Activated CD4-positive, alpha-beta T cell treated with anti-CD3 and anti-CD28 coated beads for 36 hours (primary cell): ENCODE results near the gene CIDEB. TPM values are rescaled to one million over a fixed set of nuclear protein-coding genes. Genes with fewer than 3 reads are reported as not detected.

Experiments
- ATAC-seq: fragments of 200-7000 bp; cut with Tn5 transposase; one replicate; pipeline ENCODE4 v1.10.0; 2021; ENCODE audit warnings: mild to moderate bottlenecking, moderate library complexity
- CTCF ChIA-PET: fragments of 350-600 bp; sonication (Branson Sonifier 250); formaldehyde crosslinking; loops from one replicate; lab custom pipeline; 2021; ENCODE audit warnings: antibody characterized with exemption; lab: Charles Lee
- POLR2A ChIA-PET: fragments of 350-600 bp; sonication (Branson Sonifier 250); formaldehyde crosslinking; loops from one replicate; lab custom pipeline; 2021; ENCODE audit warnings: antibody characterized with exemption, inconsistent platforms; lab: Charles Lee
- DNase-seq: peaks from one replicate; pipeline ENCODE4 v3.0.0-alpha.2; 2020
- H3K27ac Mint-ChIP-seq: one replicate; pipeline ENCODE4 v1.8.0; 2021; ENCODE audit warnings: mixed read lengths
- H3K27me3 Mint-ChIP-seq: one replicate; pipeline ENCODE4 v1.8.0; 2021; ENCODE audit warnings: mixed read lengths
- H3K36me3 Mint-ChIP-seq: one replicate; pipeline ENCODE4 v1.8.0; 2021; ENCODE audit warnings: low read depth, mixed read lengths
- H3K4me1 Mint-ChIP-seq: one replicate; pipeline ENCODE4 v1.8.0; 2021; ENCODE audit warnings: mixed read lengths
- H3K4me3 Mint-ChIP-seq: one replicate; pipeline ENCODE4 v1.8.0; 2021; ENCODE audit warnings: mild to moderate bottlenecking, moderate library complexity, mixed read lengths
- H3K9me3 Mint-ChIP-seq: one replicate; pipeline ENCODE4 v1.8.0; 2021; ENCODE audit warnings: low read depth, mixed read lengths
- intact Hi-C, 2 experiments: fragments of 100-400 bp; cut with DNase I in 1 of 2; cut with micrococcal nuclease in 1 of 2; formaldehyde crosslinking; loops; one replicate each; pipeline versions ENCODE4 v1.14.2 to v1.15.1; 2022 to 2024; cut with DNase I, micrococcal nuclease
- total RNA-seq, 2 experiments: library from RNA; stranded (reverse); gene quantifications; one replicate each; pipeline ENCODE4 v1.2.3, GENCODE V29; 2021

Gene CIDEB
- total RNA-seq, 2 experiments from 2014 or later: 11.1 to 14.0 TPM

DNA sequence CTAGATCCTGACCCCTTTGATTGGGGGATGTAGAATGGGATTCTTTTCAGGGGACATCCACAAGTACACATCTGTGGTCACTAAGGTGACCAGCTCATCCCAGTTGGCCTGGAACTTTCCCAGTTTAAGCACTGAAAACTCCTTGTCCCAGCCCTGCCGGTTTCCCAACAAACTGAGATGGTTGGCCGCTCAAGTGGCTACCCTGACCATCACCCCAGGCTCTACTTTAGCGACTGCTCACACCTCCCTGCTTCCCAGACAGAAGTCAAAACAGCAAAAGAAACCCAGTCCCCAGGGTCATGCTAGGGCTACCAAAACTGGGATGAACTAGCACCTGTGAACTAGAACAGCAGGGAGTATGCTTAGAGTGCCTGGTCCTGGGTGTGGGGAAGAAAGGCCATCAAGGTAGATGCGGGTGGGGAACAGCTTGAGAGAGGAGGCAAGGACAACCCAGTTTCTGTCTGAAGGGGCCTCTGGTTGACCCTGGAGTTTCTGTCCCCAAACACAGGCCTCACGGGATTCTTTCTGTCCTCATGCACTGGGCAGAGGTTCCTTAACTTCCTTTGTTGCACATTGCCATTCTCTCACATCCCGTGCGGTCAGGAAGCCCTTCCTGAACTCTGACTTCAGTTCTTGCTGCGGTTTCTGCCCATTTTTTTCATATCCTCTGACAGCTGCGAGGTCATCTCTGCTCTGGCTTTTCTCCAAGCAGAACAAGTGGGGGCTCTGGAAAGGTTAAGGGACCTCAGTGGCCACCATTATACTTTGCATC, 5.1 kb upstream of the CIDEB start:
- Mint-ChIP-seq H3K27ac (peak overlapping the region; percentile 15), H3K9me3 (no peaks in the 10 kb centered on the region), H3K27me3 (no peaks in the 10 kb centered on the region), H3K36me3 (peaks cover 19% of the 10 kb centered on the region), H3K4me1 (peaks cover 70% of the 10 kb centered on the region), H3K4me3 (peak overlapping the region; percentile 1)
- peak; percentile 47 for DNase-seq
- intact Hi-C loops: no loop called here
- ATAC-seq: no peak
- CTCF ChIA-PET: interaction anchor here (1.1 to 16.5 kb wide), 10 partner anchors 15 to 128 kb away, joined by 3 to 430 read pairs (median 8); partner anchors contain the start of genes CHMP4A, DHRS1, GMPR2 and MDP1
- POLR2A ChIA-PET: no interaction called here

- Mint-ChIP-seq H3K4me1 (peaks cover 65% of the 10 kb centered on the region), H3K36me3 (peaks cover 25% of the 10 kb centered on the region), H3K27ac (peak overlapping the region; percentile 77), H3K4me3 (peak overlapping the region; percentile 70), H3K27me3 (no peaks in the 10 kb centered on the region), H3K9me3 (no peaks in the 10 kb centered on the region)
- intact Hi-C loops: loop anchor here (1.0 to 2.0 kb wide), 3 partner anchors 15 to 119 kb away; no protein-coding TSS in a partner anchor
- POLR2A ChIA-PET: interaction anchor here (1.4 kb wide), 1 partner anchor 41 kb away, joined by 3 read pairs; the partner anchor contains the start of gene RABGGTA
- ATAC-seq (no peak), DNase-seq (no peak)
- CTCF ChIA-PET: interaction anchor here (1.4 to 16.5 kb wide), 5 partner anchors 14 to 120 kb away, joined by 8 to 430 read pairs (median 44); partner anchors contain the start of genes CHMP4A, DHRS1, GMPR2 and MDP1
Measured at GRCh38 chr14:24311837-24312615, 4.2 kb upstream of the CIDEB start.

- peak; percentile 83 for ATAC-seq
- Mint-ChIP-seq H3K9me3 (no peaks in the 10 kb centered on the region), H3K4me3 (peak within 1 kb of the TSS; percentile 70), H3K27ac (peak within 1 kb of the TSS; percentile 77), H3K4me1 (peaks cover 61% of the 10 kb centered on the region), H3K27me3 (no peaks in the 10 kb centered on the region), H3K36me3 (peaks cover 32% of the 10 kb centered on the region)
- intact Hi-C loops: loop anchor here (1.0 to 2.0 kb wide), 3 partner anchors 14 to 120 kb away; no protein-coding TSS in a partner anchor
- CTCF ChIA-PET: interaction anchor here (0.6 to 16.5 kb wide), 16 partner anchors 9 to 202 kb away, joined by 3 to 430 read pairs (median 6); partner anchors contain the start of genes CHMP4A, DHRS1, GMPR2 and MDP1
- POLR2A ChIA-PET: interaction anchor here (0.6 to 1.4 kb wide), 4 partner anchors 11 to 102 kb away, joined by 3 to 6 read pairs (median 4); partner anchors contain the start of genes DHRS1, NOP9 and RABGGTA
- DNase-seq: peak; percentile 81
Measured at GRCh38 chr14:24310646-24311604, 3.1 kb upstream of the CIDEB start, which contains the start of gene LTB4R. Gene LTB4R, plus strand, starts transcription at chr14:24311502. Its CDS starts 4,150 bp downstream, at chr14:24315652.

- no peaks in the 10 kb centered on the region for H3K27me3 Mint-ChIP-seq
- peak overlapping the region; percentile 70 for H3K4me3 Mint-ChIP-seq
- peaks cover 36% of the 10 kb centered on the region for H3K36me3 Mint-ChIP-seq
- H3K4me1 Mint-ChIP-seq: peaks cover 61% of the 10 kb centered on the region
- no peaks in the 10 kb centered on the region for H3K9me3 Mint-ChIP-seq
- intact Hi-C loops: loop anchor here in 1 of 2 experiments (2.0 kb wide), 1 partner anchor 13 kb away; no protein-coding TSS in a partner anchor
- ATAC-seq: no peak
- DNase-seq: no peak
- H3K27ac Mint-ChIP-seq: peak overlapping the region; percentile 30
- POLR2A ChIA-PET: interaction anchor here (0.6 to 1.3 kb wide), 4 partner anchors 10 to 101 kb away, joined by 3 to 6 read pairs (median 4); partner anchors contain the start of genes CHMP4A, DHRS1 and NOP9
- CTCF ChIA-PET: interaction anchor here (0.6 to 16.5 kb wide), 18 partner anchors 10 to 202 kb away, joined by 3 to 430 read pairs (median 4); partner anchors contain the start of genes CHMP4A, DHRS1, GMPR2 and MDP1
Measured at GRCh38 chr14:24310265-24310645, 2.5 kb upstream of the CIDEB start.

DNA sequence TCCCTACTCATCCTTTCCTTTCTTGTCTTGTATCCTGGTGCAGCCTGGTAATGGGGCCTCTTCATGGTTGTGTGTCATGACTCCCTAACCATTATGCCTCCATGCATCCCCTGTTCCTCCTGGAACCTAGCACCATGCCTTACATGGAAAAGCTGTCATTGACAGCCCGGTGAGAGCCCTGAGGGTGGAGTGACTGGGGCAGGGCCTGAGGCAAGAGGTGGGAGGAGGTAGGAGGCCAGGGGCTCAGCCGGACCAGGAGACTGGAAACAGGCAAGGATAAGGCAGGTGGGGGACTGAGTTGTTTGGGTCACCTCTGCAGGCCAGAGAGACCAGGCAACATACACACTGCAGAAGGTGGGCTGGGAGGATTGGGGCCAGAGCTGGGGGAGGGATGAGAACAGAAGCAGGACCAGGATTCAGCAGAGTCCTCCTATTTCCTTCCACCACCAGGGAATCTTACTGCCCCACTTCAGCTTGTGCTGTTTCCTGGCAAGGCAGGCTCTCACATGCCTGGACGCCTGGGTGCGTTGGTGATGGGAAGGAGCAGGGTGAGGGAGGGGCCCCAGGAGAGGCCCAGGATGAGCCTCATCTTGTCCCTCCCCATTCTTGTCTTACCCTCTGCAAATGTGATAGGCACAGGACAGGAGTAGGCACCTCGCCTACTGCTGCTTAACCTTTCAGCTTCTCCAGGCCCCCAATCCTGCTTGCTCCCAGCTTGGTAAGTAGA, 1.9 kb upstream of the CIDEB start, which contains the start of gene LTB4R2:
Gene LTB4R2 (plus strand): TSS at position 603 of the 727 bp plus-strand sequence. CDS start 525 bp downstream, outside the sequence.
- peak within 1 kb of the TSS; percentile 70 for H3K4me3 Mint-ChIP-seq
- POLR2A ChIA-PET: interaction anchor here (0.8 to 1.3 kb wide), 3 partner anchors 10 to 96 kb away, joined by 3 to 5 read pairs (median 4); partner anchors contain the start of genes CHMP4A, DHRS1 and NOP9

DNA sequence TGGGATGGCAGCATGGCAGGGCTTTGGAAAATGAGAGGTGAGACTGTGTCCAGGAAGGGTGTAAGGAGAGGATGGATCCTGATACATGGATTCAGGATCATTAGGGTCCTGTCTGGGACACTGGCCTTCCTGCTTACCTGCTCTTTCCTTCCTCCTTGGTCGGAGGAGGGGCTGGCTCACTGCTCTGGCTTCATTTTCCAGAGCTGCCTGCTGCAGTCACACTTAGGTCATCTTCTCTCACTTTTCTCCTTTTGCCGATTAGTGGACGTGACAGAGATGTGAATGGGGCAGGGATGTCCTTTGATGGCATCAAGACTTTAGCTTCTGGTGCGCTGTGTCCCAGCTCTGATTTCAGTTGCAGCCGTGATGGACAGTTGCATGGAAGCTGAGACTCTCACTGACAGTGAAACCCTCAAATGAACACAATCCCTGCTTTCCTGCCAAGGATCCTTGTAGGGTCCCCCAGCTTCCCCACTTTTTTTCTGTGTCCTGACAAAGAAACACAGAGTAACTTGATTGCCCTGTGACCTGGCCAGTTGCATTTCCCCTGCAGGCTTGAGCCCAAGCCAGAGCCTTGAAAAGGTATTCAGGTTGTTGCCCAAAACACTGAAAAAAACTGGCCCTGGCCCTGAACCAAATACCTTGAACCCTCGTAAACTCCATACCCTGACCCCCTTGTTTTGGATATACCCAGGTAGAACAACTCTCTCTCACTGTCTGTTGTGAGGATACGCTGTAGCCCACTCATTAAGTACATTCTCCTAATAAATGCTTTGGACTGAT, 756 bp upstream of the CIDEB start:
- H3K4me1 Mint-ChIP-seq: peaks cover 45% of the 10 kb centered on the region
- no peak overlapping the region for H3K27ac Mint-ChIP-seq
- H3K36me3 Mint-ChIP-seq: peaks cover 53% of the 10 kb centered on the region

More for the DNA sequence above, 1.9 kb upstream of the CIDEB start, which contains the start of gene LTB4R2:
- ATAC-seq: no peak
- intact Hi-C loops: loop anchor here in 1 of 2 experiments (2.0 kb wide), 1 partner anchor 13 kb away; no protein-coding TSS in a partner anchor
- peaks cover 57% of the 10 kb centered on the region for H3K4me1 Mint-ChIP-seq
- H3K9me3 Mint-ChIP-seq: no peaks in the 10 kb centered on the region
- H3K27ac Mint-ChIP-seq: peak within 1 kb of the TSS; percentile 30
- no peak for DNase-seq
- no peaks in the 10 kb centered on the region for H3K27me3 Mint-ChIP-seq
- CTCF ChIA-PET: interaction anchor here (0.6 to 16.5 kb wide), 22 partner anchors 10 to 201 kb away, joined by 3 to 430 read pairs (median 4); partner anchors contain the start of genes CHMP4A, DHRS1, GMPR2 and MDP1
- peaks cover 42% of the 10 kb centered on the region for H3K36me3 Mint-ChIP-seq

DNA sequence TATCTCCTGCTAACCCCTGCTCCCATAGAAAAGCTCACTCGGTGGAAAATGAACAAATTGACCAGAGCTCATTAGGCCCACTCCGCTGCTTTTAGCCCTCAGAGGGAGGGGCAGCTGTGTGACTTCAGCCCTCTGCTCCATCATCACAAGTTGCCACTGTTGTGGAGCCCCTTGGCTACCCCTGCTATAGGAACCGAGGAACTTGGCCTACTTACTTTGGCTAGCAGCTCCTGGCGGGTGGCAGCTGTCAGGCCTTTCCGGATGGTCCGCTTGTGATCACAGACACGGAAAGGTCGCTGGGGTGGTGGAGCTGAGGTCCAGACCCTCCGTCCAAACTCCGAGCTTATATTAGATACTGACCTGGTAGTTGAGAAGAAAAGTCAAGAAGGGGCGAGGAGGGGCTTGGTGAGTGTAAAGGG, 612 bp downstream of the CIDEB start:
- DNase-seq (no peak), ATAC-seq (no peak)
- intact Hi-C loops: no loop called here
- ChIA-PET CTCF (interaction anchor here (0.8 to 16.5 kb wide), 25 partner anchors 9 to 718 kb away, joined by 3 to 430 read pairs (median 7); partner anchors contain the start of genes CHMP4A, DHRS1, GMPR2 and IRF9), POLR2A (interaction anchor here (0.6 kb wide), 1 partner anchor 185 kb away, joined by 3 read pairs; no protein-coding TSS in a partner anchor)
- H3K27me3 Mint-ChIP-seq: no peaks in the 10 kb centered on the region
- H3K9me3 Mint-ChIP-seq: no peaks in the 10 kb centered on the region
- peaks cover 34% of the 10 kb centered on the region for H3K4me1 Mint-ChIP-seq
- H3K36me3 Mint-ChIP-seq: peaks cover 61% of the 10 kb centered on the region
- no peak overlapping the region for H3K4me3 Mint-ChIP-seq
- H3K27ac Mint-ChIP-seq: peak overlapping the region; percentile 26

More for the DNA sequence above, 756 bp upstream of the CIDEB start:
- no peak overlapping the region for H3K4me3 Mint-ChIP-seq
- CTCF ChIA-PET: interaction anchor here (0.5 to 16.5 kb wide), 49 partner anchors 8 to 636 kb away, joined by 3 to 430 read pairs (median 5); partner anchors contain the start of genes CHMP4A, DCAF11, DHRS1 and EMC9
- no peak for DNase-seq
- H3K27me3 Mint-ChIP-seq: no peaks in the 10 kb centered on the region
- POLR2A ChIA-PET: interaction anchor here (0.7 to 1.7 kb wide), 3 partner anchors 37 to 194 kb away, joined by 3 to 6 read pairs (median 5); partner anchors contain the start of genes DCAF11, NRL, RABGGTA and TINF2
- H3K9me3 Mint-ChIP-seq: no peaks in the 10 kb centered on the region
- ATAC-seq: no peak
- intact Hi-C loops: loop anchor here in 1 of 2 experiments (1.0 kb wide), 2 partner anchors 37 to 92 kb away; partner anchors contain the start of genes MDP1 and RABGGTA

DNA sequence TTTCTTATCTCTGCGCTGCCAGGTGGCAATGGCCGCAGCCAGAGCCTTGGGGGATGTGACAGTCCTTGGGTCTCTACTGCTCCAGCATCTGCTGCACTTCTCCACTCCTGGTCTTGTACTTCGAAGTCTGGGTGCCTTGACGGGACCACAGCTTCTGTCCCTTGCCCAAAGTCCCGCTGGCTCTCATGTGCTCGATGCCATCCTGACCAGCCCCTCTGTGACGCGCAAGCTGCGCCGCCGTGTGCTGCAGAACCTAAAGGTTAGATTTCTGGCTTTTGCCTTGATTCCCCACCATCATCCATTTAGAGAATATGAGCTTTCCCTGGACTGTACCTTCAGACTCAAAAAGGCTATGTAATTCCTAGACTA, 3.8 kb downstream of the CIDEB start:
- peaks cover 34% of the 10 kb centered on the region for H3K4me1 Mint-ChIP-seq
- no peak overlapping the region for H3K27ac Mint-ChIP-seq
- no peak for ATAC-seq
- DNase-seq: no peak
- CTCF ChIA-PET: interaction anchor here (0.7 to 16.5 kb wide), 3 partner anchors 28 to 143 kb away, joined by 3 to 430 read pairs (median 3); partner anchors contain the start of genes GMPR2, IRF9, NEDD8 and TINF2
- no peak overlapping the region for H3K4me3 Mint-ChIP-seq
- intact Hi-C loops: no loop called here
- H3K9me3 Mint-ChIP-seq: no peaks in the 10 kb centered on the region
- H3K36me3 Mint-ChIP-seq: peaks cover 60% of the 10 kb centered on the region
- POLR2A ChIA-PET: no interaction called here
- H3K27me3 Mint-ChIP-seq: no peaks in the 10 kb centered on the region
